Inflammatory macrophage treated with lipopolysaccharide for 1 hour (primary cell): ENCODE measurements around the gene AACS.
"Not testable (repeated sequence)": the region's sequence is repeated elsewhere in the genome, so short reads cannot be mapped to it uniquely, and the experiment has no call there.

ENCODE experiments used
- DNase-seq, 2 donors: peaks; one replicate each; pipeline ENCODE4 v3.0.0-alpha.2; 2020 to 2022

Gene AACS

GRCh38 chr12:125125271-125125670 lies 60.0 kb downstream of the AACS start:
- no peak for DNase-seq

DNA sequence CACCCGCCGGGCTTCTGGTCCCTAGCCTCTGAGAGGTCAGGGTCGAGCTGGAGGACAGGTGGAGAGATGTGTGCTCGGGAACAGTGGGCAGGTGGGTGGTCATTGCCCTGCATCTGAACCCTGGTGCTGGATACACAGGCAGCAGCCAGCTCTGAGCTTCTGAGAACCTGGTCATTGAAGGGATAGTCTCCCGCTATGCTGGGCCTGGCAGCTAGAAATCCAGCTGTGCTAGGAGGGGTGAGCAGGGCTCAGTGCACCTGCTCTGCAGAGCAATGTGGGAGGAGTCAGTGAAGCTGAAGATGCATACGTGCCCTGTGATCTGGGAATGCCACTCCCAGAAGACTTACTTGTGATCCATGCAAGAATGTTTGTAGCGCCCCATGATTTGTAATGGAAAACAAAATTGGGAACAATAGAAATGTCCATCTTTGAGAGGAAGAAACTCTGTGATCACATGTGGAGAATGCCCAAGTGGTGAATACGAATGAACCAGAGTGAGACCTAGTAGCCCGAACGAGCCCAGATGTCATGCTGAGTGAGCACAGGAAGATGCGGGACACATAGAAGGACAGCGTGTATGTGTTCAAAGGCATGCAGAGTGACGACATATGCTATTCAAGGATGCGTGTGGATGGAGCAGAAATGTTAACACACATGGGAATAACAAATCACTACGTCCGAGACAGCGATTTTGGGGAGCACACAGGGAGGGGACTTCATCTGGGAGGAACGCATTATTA lies 63.4 kb downstream of the AACS start:
- no peak for DNase-seq

- no peak for DNase-seq
These were observed 63.9 kb downstream of the AACS start for GRCh38 chr12:125129179-125129571.

- no peak for DNase-seq
These were observed 64.5 kb downstream of the AACS start for GRCh38 chr12:125129591-125130255.

DNA sequence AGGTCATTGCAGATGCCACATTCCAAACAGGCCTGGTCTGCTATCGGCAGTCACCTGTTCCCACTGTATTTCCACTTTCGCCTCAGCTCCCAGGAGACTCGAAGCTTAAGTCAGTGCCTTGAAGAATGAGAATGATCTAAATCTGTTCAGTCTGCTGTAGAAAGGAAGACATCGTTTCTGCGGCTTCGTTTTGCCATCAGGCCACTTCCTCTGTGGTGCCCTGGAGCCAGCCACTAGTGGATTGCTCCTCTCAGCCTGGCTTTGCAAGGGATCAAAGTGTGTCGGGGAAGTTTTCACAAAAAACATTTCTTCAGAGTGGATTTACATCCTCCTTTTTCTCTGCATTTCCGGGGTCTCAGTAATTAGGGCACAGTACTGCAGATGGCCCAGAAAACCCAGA lies 66.7 kb downstream of the AACS start:
- no peak for DNase-seq

DNA sequence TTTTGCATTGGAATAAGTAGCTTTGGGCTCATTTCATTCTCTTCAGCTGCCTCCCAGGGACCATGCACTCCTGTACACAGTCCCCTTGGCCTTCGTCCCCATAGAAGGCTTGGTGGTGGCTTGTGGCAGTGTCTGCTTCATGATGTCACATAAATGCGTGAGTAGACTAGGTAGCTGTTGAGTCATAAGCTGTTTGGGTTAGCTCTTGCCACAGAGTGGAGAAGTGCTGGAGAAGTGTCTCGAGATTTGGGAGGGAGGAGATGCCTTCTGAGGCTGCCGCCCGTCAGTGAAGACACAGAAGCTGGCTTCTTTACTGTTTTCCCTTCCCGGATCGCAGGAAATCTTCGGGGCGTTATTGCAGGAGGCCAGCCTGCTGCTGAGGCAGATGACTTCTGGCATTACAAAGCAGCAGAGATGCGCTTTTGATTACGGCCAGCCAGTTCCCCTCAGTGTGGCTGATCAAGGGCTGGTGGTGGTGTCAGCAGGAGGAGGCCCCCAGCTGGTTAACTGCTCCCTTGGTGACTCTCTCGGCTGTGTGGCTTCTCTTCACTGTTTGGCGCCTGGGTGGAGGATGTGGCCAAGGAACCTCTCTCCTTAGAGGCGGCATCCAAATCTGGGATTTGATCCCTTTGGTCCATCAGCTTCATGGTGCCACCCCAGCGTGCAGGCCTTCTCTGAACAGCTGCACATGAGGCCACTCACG lies 67.6 kb downstream of the AACS start:
- no peak for DNase-seq

- no peak for DNase-seq
These were observed 68.4 kb downstream of the AACS start for GRCh38 chr12:125133616-125134015.

- no peak for DNase-seq
These were observed 69.3 kb downstream of the AACS start for GRCh38 chr12:125134576-125134975.

- no peak for DNase-seq
These were observed 70.7 kb downstream of the AACS start for GRCh38 chr12:125135906-125136305.

- DNase-seq: no peak
These were observed 71.5 kb downstream of the AACS start for GRCh38 chr12:125136702-125137101.

- no peak for DNase-seq
These were observed 72.6 kb downstream of the AACS start for GRCh38 chr12:125137766-125138344.

GRCh38 chr12:125140279-125141209 lies 75.3 kb downstream of the AACS start:
- no peak for DNase-seq

DNA sequence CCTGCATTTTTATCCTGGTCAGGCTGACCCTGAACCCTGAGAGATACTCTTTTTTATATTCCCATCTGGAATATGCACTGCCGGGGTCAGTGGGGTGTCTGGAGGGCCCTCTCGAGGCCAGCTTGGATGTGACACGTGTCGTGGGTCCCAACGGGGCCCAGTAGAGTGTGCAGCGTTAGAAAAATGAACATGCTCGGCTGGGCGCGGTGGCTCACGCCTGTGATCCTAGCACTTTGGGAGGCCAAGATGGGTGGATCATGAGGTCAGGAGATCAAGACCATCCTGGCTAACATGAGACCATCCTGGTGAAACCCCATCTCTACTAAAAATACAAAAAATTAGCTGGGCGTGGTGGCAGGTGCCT lies 76.0 kb downstream of the AACS start:
- not testable (repeated sequence) for DNase-seq

DNA sequence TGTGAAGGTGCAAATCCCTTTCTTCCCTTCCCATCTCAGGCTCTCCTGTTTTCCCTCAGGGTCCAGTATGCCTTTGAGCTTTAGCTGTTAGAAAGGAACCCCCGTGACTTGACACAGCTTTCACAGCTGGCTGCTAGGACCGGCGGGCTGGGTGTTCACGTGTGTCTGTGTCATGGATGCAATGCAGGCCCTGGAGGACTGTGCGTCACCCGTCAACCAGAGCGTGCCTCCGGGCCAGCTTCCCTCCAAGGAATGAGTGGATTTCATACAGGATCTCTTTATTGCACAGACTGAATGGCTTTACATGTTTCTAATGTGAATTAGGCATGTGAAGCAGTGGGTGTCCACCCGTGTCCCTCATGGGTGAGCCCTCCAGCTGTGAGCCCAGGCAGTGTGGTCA lies 77.4 kb downstream of the AACS start:
- DNase-seq: no peak

DNA sequence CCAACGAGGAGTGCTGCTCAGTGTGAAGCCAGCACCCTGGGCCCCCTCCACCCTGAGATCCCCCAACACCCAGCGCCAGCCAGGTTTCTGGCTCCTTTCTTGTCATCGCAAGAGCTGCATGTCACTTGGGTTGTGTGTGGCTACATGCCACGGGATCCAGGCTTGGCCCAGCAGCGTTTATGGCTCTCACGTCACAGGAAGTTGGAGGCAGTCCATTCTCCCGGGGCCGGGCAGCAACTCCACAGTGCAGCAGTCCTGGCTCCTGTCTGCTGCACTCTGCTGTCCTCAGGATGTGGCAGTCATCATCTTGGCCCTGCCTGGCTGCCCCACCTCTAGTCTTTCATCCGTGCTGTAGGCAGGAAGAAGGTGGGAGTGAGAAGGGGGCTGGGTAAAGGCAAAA lies 78.3 kb downstream of the AACS start:
- no peak for DNase-seq

- no peak for DNase-seq
These were observed 80.0 kb downstream of the AACS start for GRCh38 chr12:125145196-125145595.

GRCh38 chr12:125148316-125148715 lies 83.1 kb downstream of the AACS start:
- DNase-seq: no peak

GRCh38 chr12:125149160-125150108 lies 84.2 kb downstream of the AACS start:
- DNase-seq: no peak

DNA sequence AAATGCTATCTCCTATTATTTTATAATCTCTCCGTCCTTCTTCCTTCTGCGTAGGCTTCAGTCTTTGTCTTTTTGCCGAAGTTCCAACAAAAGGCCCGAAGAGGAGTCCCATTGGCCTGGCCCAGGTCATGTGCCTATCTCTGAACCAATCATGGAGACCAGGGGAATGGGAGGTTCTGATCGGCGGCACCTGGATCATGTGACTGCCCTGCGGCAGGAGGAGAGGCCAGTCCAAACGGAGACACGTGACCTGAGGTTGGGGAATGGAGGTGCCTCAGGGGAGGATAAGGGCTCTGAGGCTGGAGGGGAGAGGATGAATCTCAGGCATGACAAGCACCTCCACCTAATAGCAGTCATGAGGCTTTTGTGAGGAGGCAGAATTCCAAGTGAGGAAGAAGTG lies 86.0 kb downstream of the AACS start:
- no peak for DNase-seq

- DNase-seq: no peak
These were observed 87.2 kb downstream of the AACS start for GRCh38 chr12:125152463-125152862.

GRCh38 chr12:125155366-125155765 lies 90.1 kb downstream of the AACS start:
- DNase-seq: no peak
